Inflammatory macrophage treated with lipopolysaccharide for 1 hour (primary cell): ENCODE results near the gene TANC1.
"Not testable (repeated sequence)": the region's sequence is repeated elsewhere in the genome, so short reads cannot be mapped to it uniquely, and the experiment has no call there.

Experiments
- DNase-seq, 2 donors: peaks; one replicate each; pipeline ENCODE4 v3.0.0-alpha.2; 2020 to 2022

TANC1 gene

DNA sequence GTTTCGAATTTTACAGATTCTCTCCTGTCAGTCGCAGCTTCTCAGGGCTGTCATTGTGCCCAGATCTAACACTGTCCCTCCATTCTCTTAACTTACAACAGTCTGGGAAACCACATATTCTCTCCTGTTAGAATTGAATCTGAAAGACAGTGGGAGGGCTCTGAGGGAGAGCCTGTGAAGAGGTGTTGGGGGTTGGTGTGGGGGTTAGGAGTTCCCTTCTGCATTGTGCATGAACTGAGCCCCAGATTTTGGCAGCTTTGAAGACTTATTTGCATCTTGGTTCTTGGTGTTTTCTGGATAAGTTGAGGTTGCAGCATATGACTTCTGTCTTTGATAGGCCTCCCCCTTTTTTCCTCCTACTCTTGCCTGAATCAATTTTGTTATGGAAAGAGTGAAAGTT is 64.1 kb downstream of the TANC1 start:
- DNase-seq, result no peak

DNA sequence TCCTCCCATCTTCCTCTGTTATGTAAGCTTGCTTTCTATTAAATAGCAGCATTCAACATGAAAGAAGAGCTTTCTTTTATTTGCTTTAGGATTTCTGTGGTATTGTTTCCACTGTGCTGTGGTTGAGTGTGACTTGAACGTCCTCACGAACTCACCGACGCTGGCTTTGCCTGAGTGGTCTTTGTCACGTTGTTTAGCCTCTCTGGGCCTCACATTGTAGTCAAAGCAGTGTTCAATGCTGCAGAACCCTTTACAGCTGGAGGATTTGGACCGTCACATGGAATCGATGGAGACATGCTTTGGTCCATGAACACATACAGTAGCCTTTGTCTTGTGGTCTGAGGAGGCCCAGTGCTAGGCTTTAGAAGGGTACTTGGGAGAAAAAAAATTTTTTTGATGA is 66.3 kb downstream of the TANC1 start:
- no peak for DNase-seq

DNA sequence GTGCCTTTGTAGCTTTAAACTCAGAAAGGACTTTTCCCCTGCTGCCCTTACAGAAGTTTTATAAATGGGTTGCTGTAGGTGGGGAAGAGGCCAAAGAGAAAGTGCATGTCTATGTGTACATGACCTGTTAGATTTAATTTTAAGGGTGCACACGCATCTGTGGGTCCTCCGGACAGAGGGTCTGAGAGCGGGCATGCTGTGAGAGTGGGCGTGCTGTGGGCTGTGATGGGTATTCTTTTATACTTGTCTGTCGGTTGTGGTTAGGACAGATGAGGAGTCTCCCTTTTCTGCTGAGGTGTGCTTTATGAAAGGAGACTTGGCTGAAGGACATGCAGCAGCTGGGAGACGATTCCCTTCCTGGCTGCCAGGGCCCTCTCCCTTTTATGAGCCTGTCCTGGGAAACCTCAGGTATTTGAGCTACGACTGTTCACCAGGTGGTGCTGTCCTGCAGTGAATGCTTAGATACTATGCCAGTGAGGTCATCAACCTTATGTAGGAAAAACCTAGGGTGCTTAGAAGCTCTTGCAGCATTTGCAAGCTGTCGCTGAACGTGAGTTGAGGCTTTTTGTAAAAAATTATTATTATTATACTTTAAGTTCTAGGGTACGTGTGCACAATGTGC is 67.5 kb downstream of the TANC1 start:
- DNase-seq, result no peak

GRCh38 chr2:159036461-159036860 is 68.0 kb downstream of the TANC1 start:
- DNase-seq, result not testable (repeated sequence)

GRCh38 chr2:159041328-159041727 is 72.9 kb downstream of the TANC1 start:
- not testable (repeated sequence) for DNase-seq

DNA sequence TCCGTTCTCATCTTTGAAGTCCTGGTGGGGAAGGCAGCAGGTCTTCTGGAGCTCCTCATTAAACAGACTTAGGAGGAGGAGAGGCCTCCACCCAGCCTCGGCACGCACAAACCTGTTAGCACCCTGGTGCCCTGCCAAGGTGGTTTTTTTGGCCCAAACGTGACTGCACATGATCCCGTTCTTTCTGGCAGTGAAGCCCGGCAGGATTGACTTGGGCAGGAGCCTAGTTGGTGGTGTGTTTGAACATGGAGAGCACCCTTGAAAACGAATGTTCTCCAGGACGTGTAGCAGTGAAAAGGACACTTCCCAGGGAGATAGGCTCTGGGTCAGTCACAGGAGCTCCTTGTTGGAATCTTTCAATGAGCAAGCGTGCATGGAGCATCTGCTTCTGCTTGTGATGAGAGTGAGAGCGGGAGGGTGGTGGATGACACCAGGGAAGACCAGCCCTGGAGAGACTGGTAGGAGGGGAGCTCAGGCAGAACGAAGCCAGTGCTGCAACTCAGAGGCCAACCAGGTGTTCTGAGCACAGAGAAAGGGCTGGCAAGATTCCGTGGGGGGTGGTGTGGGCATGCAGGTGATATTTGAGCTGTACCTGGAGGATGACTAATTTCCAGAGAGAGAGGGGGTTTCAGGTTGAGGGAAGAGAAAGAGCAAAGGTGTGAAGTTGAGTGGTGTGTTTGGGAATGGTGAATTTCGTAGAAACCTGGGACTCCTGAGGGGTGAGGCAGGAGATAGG is 73.8 kb downstream of the TANC1 start:
- DNase-seq, result no peak

GRCh38 chr2:159043710-159044109 is 75.3 kb downstream of the TANC1 start:
- DNase-seq, result no peak

DNA sequence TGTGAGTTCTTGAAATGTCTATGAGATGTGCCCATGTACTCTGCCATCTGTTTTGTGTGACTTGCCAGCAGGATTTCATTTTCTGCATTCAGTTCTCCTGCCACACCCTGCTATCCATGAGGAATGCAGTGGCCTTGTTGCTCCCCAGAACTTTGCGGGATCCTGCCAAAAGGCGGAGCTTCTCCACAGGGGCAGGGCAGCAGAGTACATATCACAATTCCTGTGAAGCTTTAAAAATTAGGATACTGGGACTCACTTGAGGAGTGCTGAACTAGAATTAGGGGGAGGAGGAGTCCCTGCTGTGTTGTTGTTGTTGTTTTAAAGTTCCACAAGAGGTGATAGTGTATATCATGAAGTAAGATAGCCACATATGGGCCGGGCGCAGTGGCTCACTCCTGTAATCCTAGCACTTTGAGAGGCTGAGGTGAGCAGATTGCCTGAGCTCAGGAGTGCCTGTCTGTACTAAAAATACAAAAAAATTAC is 76.4 kb downstream of the TANC1 start:
- no peak for DNase-seq

DNA sequence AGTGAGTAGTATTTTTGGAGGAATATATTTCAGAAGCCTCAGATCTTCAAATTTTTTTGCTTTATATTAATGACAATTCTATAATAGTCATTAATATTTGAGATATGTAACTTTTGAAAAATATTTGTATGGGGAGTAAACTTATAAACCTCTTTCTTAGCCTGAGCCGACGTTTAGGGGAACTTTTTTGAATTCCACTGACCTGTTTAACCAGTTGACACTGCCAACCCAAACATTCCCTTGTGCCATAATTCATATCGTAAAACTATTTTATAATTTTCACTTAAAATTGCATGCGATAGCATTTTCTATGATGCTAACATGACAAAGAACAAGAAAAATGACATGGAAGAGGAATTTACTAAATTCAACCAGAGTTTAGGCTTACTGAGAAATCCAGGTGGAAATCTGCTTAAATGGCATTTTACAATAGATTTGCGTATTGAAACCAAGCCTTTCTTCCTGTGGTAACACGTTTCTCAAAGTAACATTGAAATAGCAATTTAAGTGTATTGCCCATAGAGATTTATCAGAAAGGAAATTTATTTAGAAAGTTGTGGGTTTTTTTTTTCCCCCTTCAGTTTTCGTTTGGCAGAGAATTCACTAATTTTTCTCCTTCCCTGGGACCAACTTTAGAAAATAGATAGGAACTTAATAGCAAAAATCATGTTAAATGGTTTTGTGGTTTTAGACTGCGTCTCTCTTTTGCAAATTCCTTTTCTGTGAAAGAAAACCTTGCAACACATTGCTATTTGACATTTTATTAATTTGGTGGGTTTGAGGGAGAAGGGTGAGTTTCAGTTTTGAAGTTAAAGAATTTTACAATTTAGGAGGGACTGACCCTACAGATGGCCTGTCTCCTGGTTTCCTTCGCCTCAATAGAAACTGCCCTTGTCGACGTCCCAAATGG is 77.4 kb downstream of the TANC1 start:
- no peak for DNase-seq

DNA sequence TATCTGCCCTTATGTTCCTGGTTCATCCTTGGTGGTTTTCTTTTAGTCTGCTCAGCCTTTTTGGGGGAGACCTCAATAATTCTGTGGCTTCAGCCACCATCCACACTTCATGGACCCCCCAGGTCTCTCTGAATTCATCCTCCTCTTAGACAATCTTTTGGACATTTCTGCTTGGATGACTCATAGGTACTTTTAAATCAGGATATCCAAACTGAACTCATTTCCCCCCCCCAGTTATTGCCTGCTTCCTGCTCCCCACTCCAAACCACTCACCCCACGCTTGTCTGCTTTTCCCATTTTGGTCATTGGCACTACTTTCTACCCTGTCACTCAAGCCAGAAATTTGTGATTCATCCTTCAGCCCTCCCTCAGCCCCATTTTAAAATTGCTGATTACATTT is 78.5 kb downstream of the TANC1 start:
- DNase-seq, result peak in 1 of 2 donors; percentile 13

DNA sequence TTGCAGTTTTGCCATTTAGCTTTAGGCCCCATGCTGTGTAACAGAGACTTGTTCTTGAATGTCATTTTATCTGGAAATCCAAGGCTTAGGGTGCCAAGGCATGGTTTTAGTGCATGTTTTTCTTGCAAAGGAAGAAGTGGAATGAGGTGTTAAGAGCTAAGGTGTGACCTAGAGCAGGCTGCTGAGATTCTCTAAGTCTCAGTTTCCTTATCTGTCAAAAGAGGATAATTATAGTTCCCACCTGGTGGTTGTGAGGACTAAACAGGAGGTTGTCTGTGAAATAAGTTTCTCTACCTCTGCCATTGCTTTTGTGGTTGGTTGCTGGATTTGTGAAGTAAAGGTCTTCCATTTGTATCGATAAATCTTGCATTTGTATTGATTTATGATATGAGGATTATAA is 82.0 kb downstream of the TANC1 start:
- no peak for DNase-seq

GRCh38 chr2:159051133-159051532 is 82.7 kb downstream of the TANC1 start:
- no peak for DNase-seq

DNA sequence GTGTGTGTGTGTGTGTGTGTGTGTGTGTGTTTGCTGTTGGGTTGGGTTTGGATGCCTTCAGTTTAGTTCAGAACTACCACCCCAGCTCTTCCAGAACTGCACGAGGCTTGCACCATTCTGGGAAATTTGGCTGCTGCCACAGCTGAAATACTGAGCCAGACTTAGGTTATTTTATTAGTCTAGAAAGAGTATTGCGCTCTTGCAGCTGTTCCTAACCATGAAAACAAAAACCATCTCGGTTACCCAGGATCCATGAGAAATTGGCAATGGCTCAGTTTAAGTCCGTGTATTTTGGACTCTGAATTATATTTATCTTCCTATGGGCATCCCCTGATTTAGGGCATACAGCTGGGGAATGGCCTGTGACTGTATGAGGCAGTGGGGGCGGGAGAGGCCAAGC is 83.2 kb downstream of the TANC1 start:
- no peak for DNase-seq

DNA sequence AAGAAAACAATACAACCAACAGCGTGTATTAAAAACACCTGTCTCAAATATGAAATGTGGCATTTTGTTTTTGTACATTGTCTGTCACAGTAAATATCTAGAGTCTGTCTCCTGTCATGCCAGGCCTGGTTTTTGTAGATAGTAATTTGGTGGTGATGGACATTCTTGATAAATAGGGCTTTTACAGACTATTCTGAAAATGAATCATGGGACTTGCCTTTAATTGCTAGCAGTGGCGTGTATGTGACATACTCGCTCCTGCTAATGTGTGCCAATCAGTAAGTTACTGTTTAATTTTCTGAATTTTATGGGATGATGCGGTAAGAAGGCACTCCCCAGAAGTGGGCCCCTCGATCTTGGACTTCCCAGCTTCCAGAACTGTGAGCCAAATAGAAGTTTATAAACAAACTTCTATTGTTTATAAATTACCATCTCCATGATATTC is 83.7 kb downstream of the TANC1 start:
- DNase-seq, result no peak

GRCh38 chr2:159053161-159054031 is 85.0 kb downstream of the TANC1 start:
- no peak for DNase-seq

DNA sequence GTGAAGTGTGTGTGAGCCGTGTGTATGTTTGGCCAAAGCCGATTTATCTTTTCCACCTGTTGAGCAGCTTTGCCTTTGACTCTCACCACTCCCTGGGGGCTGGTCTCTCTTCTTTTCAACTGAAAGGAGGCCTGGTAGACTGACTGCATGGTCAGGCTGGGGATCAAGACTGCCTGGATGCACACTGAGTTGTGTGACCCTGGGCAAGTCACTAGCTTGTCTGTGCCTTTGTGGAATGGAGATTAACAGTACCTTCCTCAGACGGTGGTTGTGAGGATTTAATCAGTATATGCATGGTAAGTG is 85.5 kb downstream of the TANC1 start:
- DNase-seq, result no peak

GRCh38 chr2:159054985-159055384 is 86.5 kb downstream of the TANC1 start:
- DNase-seq, result no peak

DNA sequence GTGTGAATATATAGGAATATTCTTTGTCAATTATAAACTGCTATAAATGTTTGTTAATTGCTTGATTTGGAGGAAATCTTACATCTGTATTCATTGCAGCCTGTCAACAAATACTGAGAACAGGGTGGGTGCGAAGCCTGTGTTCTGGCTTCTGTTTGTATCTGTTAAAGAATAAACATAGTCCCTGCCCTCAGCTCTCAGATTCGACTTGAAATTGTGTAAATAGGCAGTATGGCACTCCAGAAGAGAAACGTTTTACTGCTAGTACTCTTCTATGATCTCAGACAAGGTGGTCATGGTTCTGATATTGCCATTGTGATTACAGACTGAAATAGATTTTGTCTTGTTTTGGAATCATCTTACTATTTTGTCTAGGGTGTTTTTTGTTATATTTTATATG is 92.1 kb downstream of the TANC1 start:
- no peak for DNase-seq

DNA sequence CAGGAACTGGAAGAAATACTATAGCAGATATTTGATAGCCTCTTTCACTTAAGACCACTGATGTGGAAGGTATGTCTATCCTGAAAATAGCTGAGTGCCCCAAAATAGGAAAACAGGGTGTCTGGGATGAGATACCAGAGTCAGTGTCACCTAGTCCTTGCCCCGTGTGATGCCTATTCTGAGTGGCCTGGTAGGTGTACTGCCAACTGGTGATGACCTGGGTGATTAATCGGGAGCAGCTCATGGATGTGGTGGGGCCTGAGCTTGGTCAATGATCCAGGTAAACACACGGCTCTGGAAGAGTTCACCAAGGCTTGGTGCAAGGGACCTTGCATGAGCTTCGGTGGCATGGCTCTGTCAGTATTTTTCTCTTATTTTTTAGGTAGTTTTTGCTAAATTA is 95.2 kb downstream of the TANC1 start:
- DNase-seq, result no peak

DNA sequence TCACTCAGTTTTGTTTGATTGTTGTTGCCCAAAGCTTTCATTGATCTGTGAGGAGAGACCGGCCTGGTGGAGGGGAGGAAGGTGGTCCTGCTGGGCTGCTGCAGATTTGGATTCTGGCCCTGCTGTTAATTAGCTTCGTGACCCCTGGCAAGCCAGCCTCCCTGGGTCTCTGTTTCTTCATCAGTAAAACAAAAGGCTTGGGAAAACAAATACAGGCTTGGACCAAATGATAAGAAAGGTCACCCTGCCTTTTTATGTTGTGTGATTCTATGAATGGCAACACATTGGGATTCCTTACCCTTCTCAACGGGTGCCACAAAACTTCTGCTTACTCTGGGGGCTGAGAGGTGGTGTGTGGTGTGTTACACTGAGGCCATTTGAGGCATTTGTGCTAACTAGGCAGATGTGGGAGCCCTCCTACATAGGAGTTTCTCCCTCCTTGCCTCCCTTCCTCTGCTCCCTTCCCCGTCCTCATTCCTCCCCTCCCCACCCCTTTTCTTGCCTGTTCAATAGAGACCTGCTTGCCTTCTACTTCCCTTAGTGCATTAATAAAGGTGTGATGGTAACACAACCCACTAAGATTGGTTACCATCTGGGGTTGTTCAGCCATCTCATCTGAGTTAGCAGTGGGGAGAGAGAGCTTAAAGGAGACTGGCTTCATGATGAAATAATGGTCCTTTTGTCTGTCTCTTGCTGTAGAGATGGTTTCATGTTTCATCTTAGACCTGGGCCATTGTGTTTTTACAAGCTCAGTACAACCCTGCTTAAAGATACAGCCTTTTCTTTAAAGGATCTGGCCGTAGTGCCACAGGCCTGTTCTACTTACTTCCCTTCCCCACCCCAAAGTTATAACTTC is 96.2 kb downstream of the TANC1 start:
- no peak for DNase-seq

DNA sequence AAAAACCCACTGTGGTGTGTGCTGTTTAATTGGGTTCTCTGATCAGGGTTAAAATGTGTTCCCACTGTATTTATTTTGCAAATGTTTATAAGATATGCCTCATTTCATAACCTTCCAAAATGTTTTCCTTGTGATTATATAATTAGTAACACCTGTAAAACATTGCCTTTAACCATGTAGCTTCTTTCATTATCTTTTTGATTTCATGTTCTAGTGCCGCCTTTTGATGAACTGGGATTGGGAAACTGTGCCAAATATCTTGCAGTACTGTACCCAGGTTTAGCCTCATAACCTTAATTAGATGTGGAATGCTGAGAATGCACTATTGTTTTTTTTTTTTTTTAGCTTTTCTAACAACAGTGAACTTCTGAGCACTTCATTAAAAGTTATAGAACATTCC is 96.9 kb downstream of the TANC1 start:
- no peak for DNase-seq

GRCh38 chr2:159065891-159066290 is 97.5 kb downstream of the TANC1 start:
- DNase-seq, result no peak
